MM.1S (cell line): ENCODE results near the gene SLC35F3.

Experiments
- CTCF ChIP-seq: fragments of 300-600 bp; sonication (generic); IDR thresholded peaks from 2 replicates; pipeline ENCODE4 v1.5.1; 2016; ENCODE audit warnings: antibody characterized with exemption, low read length, mixed read lengths
- EZH2 ChIP-seq: fragments of 300-600 bp; sonication (generic); optimal IDR thresholded peaks from 2 replicates; pipeline ENCODE3; 2017; ENCODE audit warnings: low read depth, mild to moderate bottlenecking, antibody characterized with exemption, low read length, mixed read lengths
- EZH2phosphoT487 ChIP-seq: fragments of 300-600 bp; sonication (generic); IDR thresholded peaks from 2 replicates; pipeline ENCODE4 v1.6.1; 2018; ENCODE audit warnings: antibody characterized with exemption, low read length

GRCh38 chr1:234362558-234362957 is 458.1 kb downstream of the SLC35F3 start:
- TF ChIP-seq EZH2 (no peak), CTCF (no peak), EZH2phosphoT487 (no peak)
